IMR-90 (cell line): Measurements from ENCODE around the gene PLXNA3.

ENCODE experiments used
- CEBPB ChIP-seq: IDR thresholded peaks from 2 replicates; pipeline ENCODE4 v1.6.1; 2012; ENCODE audit warnings: low read depth, low read length, improper control_type of control experiment
- FOS ChIP-seq: fragments of 150-350 bp; IDR thresholded peaks from 2 replicates; pipeline ENCODE4 v1.6.1; 2016; ENCODE audit warnings: low read depth, low read length
- MXI1 ChIP-seq: IDR thresholded peaks from 2 replicates; pipeline ENCODE4 v1.6.1; 2012; ENCODE audit warnings: low read depth, mild to moderate bottlenecking, low read length, moderate library complexity, borderline replicate concordance
- POLR2A ChIP-seq: IDR thresholded peaks from 2 replicates; pipeline ENCODE4 v1.6.1; 2012; ENCODE audit warnings: mild to moderate bottlenecking, low read depth, low read length
- RAD21 ChIP-seq: IDR thresholded peaks from 2 replicates; pipeline ENCODE4 v1.6.1; 2012; ENCODE audit warnings: low read length, improper control_type of control experiment
- RCOR1 ChIP-seq: IDR thresholded peaks from 2 replicates; pipeline ENCODE4 v1.6.1; 2012; ENCODE audit warnings: mild to moderate bottlenecking, low read length, improper control_type of control experiment; ENCODE audit not compliant: insufficient replicate concordance
- RFX5 ChIP-seq: IDR thresholded peaks from 2 replicates; pipeline ENCODE4 v1.8.0; 2012; ENCODE audit warnings: low read depth, mild to moderate bottlenecking, low read length, moderate library complexity
- SMC3 ChIP-seq: fragments of 150-350 bp; IDR thresholded peaks from 2 replicates; pipeline ENCODE4 v1.6.1; 2016; ENCODE audit warnings: low read depth, mild to moderate bottlenecking, antibody characterized with exemption, low read length, moderate library complexity
- TF ChIP-seq, protein P1 (sequence below): conservative IDR thresholded peaks from 2 replicates; pipeline ENCODE4 v1.5.1; 2012; ENCODE audit warnings: mild to moderate bottlenecking, low read depth, low read length, improper control_type of control experiment
- TF ChIP-seq, protein P2 (sequence below): fragments of 150-350 bp; IDR thresholded peaks from 2 replicates; pipeline ENCODE4 v1.6.1; 2017; ENCODE audit warnings: mild to moderate bottlenecking, antibody characterized with exemption, low read length, low read depth

DNA sequence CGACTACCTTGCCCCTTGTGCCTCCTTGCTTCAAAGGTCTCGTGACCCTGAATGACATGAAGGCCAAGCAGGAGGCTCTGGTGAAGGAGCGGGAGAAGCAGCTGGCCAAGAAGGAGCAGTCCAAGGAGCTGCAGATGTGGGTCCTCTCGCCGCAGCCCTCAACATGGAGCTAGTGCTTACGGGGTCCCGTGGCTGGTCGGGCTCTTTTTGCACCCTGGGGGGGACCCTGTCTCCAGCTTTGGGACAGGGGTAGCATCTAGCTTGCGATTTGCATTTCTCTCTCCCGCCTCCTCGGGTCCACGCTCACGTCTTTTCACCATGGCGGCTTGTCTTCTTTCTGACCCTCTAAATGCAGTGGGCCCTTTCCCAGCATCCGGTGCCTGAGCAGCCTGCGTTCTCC, 12.3 kb upstream of the PLXNA3 start:
- TF ChIP-seq, protein P1, sequence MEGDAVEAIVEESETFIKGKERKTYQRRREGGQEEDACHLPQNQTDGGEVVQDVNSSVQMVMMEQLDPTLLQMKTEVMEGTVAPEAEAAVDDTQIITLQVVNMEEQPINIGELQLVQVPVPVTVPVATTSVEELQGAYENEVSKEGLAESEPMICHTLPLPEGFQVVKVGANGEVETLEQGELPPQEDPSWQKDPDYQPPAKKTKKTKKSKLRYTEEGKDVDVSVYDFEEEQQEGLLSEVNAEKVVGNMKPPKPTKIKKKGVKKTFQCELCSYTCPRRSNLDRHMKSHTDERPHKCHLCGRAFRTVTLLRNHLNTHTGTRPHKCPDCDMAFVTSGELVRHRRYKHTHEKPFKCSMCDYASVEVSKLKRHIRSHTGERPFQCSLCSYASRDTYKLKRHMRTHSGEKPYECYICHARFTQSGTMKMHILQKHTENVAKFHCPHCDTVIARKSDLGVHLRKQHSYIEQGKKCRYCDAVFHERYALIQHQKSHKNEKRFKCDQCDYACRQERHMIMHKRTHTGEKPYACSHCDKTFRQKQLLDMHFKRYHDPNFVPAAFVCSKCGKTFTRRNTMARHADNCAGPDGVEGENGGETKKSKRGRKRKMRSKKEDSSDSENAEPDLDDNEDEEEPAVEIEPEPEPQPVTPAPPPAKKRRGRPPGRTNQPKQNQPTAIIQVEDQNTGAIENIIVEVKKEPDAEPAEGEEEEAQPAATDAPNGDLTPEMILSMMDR: no peak
- TF ChIP-seq CEBPB: no peak
- no peak for TF ChIP-seq FOS
- no peak for TF ChIP-seq RCOR1
- TF ChIP-seq SMC3: no peak
- TF ChIP-seq MXI1: no peak
- no peak for TF ChIP-seq POLR2A
- TF ChIP-seq RAD21: no peak
- TF ChIP-seq RFX5: no peak
- TF ChIP-seq, protein P2, sequence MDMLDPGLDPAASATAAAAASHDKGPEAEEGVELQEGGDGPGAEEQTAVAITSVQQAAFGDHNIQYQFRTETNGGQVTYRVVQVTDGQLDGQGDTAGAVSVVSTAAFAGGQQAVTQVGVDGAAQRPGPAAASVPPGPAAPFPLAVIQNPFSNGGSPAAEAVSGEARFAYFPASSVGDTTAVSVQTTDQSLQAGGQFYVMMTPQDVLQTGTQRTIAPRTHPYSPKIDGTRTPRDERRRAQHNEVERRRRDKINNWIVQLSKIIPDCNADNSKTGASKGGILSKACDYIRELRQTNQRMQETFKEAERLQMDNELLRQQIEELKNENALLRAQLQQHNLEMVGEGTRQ: no peak
